GM23338 (cell line): ENCODE results near the gene CD86.

Experiments used
- EZH2phosphoT487 ChIP-seq: fragments of 200-600 bp; sonication (generic); IDR thresholded peaks from one replicate; pipeline ENCODE4 v1.8.1; 2018; ENCODE audit warnings: antibody characterized with exemption; ENCODE audit not compliant: unreplicated experiment
- POLR2AphosphoS5 ChIP-seq: IDR thresholded peaks from 2 replicates; pipeline ENCODE4 v1.6.1; 2016; ENCODE audit warnings: antibody characterized with exemption, low read depth

- TF ChIP-seq POLR2AphosphoS5 = no peak
- TF ChIP-seq EZH2phosphoT487 = no peak
Measured at GRCh38 chr3:122103821-122104514, 48.8 kb downstream of the CD86 start.
